ENCODE measurements around the gene CFAP107. TPM values are rescaled to one million over a fixed set of nuclear protein-coding genes. Genes with fewer than 3 reads are reported as not detected.

The CFAP107 gene
- total and polyA plus RNA-seq, 2 donors (not counting 1 experiment from before 2014, with no cell fraction given) = not detected

GRCh38 chr1:12706061-12706460, 39.9 kb upstream of the CFAP107 start:
- H3K9me3 Mint-ChIP-seq (ENCODE audit: insufficient read depth) = peaks cover 8% of the 10 kb centered on the region
- 75% methylated on average over 2 of the region's 3 CpGs for WGBS (ENCODE audit: insufficient coverage)
- ATAC-seq (ENCODE audit: low read depth) = no peak
- H3K27me3 ChIP-seq (replicated peaks in 1 of 4; ENCODE audit: control extremely low read depth in 1 of 4, control insufficient read depth in 3 of 4, insufficient read depth in 4 of 4, low read length in 3 of 4) = peaks cover 0 to 4% (median 0%) of the 10 kb centered on the region in 4 experiments
- no peaks in the 10 kb centered on the region for H3K79me2 ChIP-seq (ENCODE audit: control insufficient read depth, insufficient read depth, low read length)
- H3K27ac ChIP-seq (ENCODE audit: low read length in 2 of 2) = no peak overlapping the region
- no peaks in the 10 kb centered on the region for H3K4me1 Mint-ChIP-seq
- H3K4me1 ChIP-seq (ENCODE audit: control insufficient read depth in 2 of 2, insufficient read depth in 2 of 2, low read length in 2 of 2) = no peaks in the 10 kb centered on the region
- ChIA-PET POLR2A (no interaction called here), CTCF (no interaction called here)
- no peaks in the 10 kb centered on the region for H4K20me1 ChIP-seq (ENCODE audit: control insufficient read depth, insufficient read depth, low read length, poor library complexity, severe bottlenecking)
- intact Hi-C loops (cut with micrococcal nuclease) = no loop called here
- no peak overlapping the region for H3K9ac ChIP-seq (ENCODE audit: low read length)
- H3K4me2 ChIP-seq (replicated peaks; ENCODE audit: low read depth, low read length, poor library complexity, severe bottlenecking) = no peak overlapping the region
- peaks cover 28% of the 10 kb centered on the region for H3K27me3 Mint-ChIP-seq
- no peaks in the 10 kb centered on the region for H3K36me3 ChIP-seq (replicated peaks in 1 of 2; ENCODE audit: control extremely low read depth in 1 of 2, control insufficient read depth in 1 of 2, extremely low read depth in 1 of 2, insufficient read depth in 2 of 2, low read length in 1 of 2)
- no peak overlapping the region for H3K4me3 Mint-ChIP-seq
- no peak for DNase-seq
- H3K27ac Mint-ChIP-seq = no peak overlapping the region
- H3K9me3 ChIP-seq (ENCODE audit: control extremely low read depth in 1 of 3, control insufficient read depth in 2 of 3, insufficient read depth in 1 of 3, low read length in 2 of 3) = peaks cover 0 to 22% (median 8%) of the 10 kb centered on the region in 3 donors
- TF ChIP-seq, protein P1, sequence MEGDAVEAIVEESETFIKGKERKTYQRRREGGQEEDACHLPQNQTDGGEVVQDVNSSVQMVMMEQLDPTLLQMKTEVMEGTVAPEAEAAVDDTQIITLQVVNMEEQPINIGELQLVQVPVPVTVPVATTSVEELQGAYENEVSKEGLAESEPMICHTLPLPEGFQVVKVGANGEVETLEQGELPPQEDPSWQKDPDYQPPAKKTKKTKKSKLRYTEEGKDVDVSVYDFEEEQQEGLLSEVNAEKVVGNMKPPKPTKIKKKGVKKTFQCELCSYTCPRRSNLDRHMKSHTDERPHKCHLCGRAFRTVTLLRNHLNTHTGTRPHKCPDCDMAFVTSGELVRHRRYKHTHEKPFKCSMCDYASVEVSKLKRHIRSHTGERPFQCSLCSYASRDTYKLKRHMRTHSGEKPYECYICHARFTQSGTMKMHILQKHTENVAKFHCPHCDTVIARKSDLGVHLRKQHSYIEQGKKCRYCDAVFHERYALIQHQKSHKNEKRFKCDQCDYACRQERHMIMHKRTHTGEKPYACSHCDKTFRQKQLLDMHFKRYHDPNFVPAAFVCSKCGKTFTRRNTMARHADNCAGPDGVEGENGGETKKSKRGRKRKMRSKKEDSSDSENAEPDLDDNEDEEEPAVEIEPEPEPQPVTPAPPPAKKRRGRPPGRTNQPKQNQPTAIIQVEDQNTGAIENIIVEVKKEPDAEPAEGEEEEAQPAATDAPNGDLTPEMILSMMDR (IDR thresholded peaks at IDR 0.05) = no peak
- no peak for TF ChIP-seq EZH2 (IDR thresholded peaks at IDR 0.05; ENCODE audit: borderline replicate concordance, insufficient read depth, low read depth, low read length, poor library complexity, severe bottlenecking)
- H3K4me3 ChIP-seq (ENCODE audit: control extremely low read depth in 1 of 5, extremely low read depth in 1 of 5, insufficient read depth in 1 of 5, low read depth in 2 of 5, low read length in 4 of 5) = no peak overlapping the region
- H2AFZ ChIP-seq (ENCODE audit: insufficient read depth, low read depth, low read length, poor library complexity, severe bottlenecking) = no peak overlapping the region

- no peak for ATAC-seq (ENCODE audit: low read depth)
- no peak for TF ChIP-seq EZH2 (IDR thresholded peaks at IDR 0.05; ENCODE audit: borderline replicate concordance, insufficient read depth, low read depth, low read length, poor library complexity, severe bottlenecking)
- TF ChIP-seq, protein P1 (IDR thresholded peaks at IDR 0.05) = no peak
- peaks cover 41% of the 10 kb centered on the region for H3K27me3 Mint-ChIP-seq
These were observed 37.5 kb upstream of the CFAP107 start for GRCh38 chr1:12708396-12709090.

More at GRCh38 chr1:12708396-12709090, 37.5 kb upstream of the CFAP107 start:
- CTCF ChIA-PET = interaction anchor here (0.7 kb wide), 1 partner anchor 12 kb away, joined by 3 read pairs; no protein-coding TSS in a partner anchor
- Mint-ChIP-seq H3K27ac (no peak overlapping the region), H3K4me1 (no peaks in the 10 kb centered on the region), H3K4me3 (no peak overlapping the region), H3K9me3 (ENCODE audit: insufficient read depth) (peaks cover 4% of the 10 kb centered on the region)
- no peak overlapping the region for H2AFZ ChIP-seq (ENCODE audit: insufficient read depth, low read depth, low read length, poor library complexity, severe bottlenecking)
- intact Hi-C loops (cut with micrococcal nuclease) = no loop called here
- no peak for DNase-seq
- no peak overlapping the region for H3K4me2 ChIP-seq (replicated peaks; ENCODE audit: low read depth, low read length, poor library complexity, severe bottlenecking)
- H3K9me3 ChIP-seq (ENCODE audit: control extremely low read depth in 1 of 3, control insufficient read depth in 2 of 3, insufficient read depth in 1 of 3, low read length in 2 of 3) = peaks cover 0 to 6% (median 2%) of the 10 kb centered on the region in 3 donors
- POLR2A ChIA-PET = no interaction called here
- H3K4me1 ChIP-seq (ENCODE audit: control insufficient read depth in 2 of 2, insufficient read depth in 2 of 2, low read length in 2 of 2) = no peaks in the 10 kb centered on the region
- no peaks in the 10 kb centered on the region for H3K36me3 ChIP-seq (replicated peaks in 1 of 2; ENCODE audit: control extremely low read depth in 1 of 2, control insufficient read depth in 1 of 2, extremely low read depth in 1 of 2, insufficient read depth in 2 of 2, low read length in 1 of 2)
- no peak overlapping the region for H3K27ac ChIP-seq (ENCODE audit: low read length in 2 of 2)
- no peaks in the 10 kb centered on the region for H4K20me1 ChIP-seq (ENCODE audit: control insufficient read depth, insufficient read depth, low read length, poor library complexity, severe bottlenecking)
- H3K79me2 ChIP-seq (ENCODE audit: control insufficient read depth, insufficient read depth, low read length) = no peaks in the 10 kb centered on the region
- H3K4me3 ChIP-seq (ENCODE audit: control extremely low read depth in 1 of 5, extremely low read depth in 1 of 5, insufficient read depth in 1 of 5, low read depth in 2 of 5, low read length in 4 of 5) = no peak overlapping the region
- peaks cover 0 to 4% (median 0%) of the 10 kb centered on the region in 4 experiments for H3K27me3 ChIP-seq (replicated peaks in 1 of 4; ENCODE audit: control extremely low read depth in 1 of 4, control insufficient read depth in 3 of 4, insufficient read depth in 4 of 4, low read length in 3 of 4)
- no peak overlapping the region for H3K9ac ChIP-seq (ENCODE audit: low read length)
- 100% methylated on average over 2 of the region's 4 CpGs for WGBS (ENCODE audit: insufficient coverage)

Measured in B cell (primary cell).